Ascending aorta (tissue), 2 donors: ENCODE results near the gene MLLT3. TPM values are rescaled to one million over a fixed set of nuclear protein-coding genes. Genes with fewer than 3 reads are reported as not detected.

Experiments
- DNase-seq, 2 donors: peaks; one replicate each; pipeline ENCODE4 v3.0.0-alpha.2; 2019; ENCODE audit warnings: low spot score in 2 of 2
- H3K27ac ChIP-seq, 2 donors: fragments of 200-600 bp; sonication (generic); one replicate each; pipeline ENCODE4 v1.5.1; 2016 to 2017; ENCODE audit warnings: mild to moderate bottlenecking in 1 of 2
- H3K27me3 ChIP-seq: fragments of 200-600 bp; sonication (generic); one replicate; pipeline ENCODE4 v1.5.1; 2017
- H3K36me3 ChIP-seq, 2 donors: fragments of 200-600 bp; sonication (generic); one replicate each; pipeline ENCODE4 v1.5.1; 2016
- H3K4me1 ChIP-seq, 2 donors: fragments of 200-600 bp; sonication (generic); one replicate each; pipeline ENCODE4 v1.5.1; 2016 to 2017; ENCODE audit warnings: mild to moderate bottlenecking in 1 of 2
- H3K4me3 ChIP-seq, 2 donors: fragments of 200-600 bp; sonication (generic); one replicate each; pipeline ENCODE4 v1.5.1; 2016 to 2017; ENCODE audit warnings: mild to moderate bottlenecking in 1 of 2
- H3K9me3 ChIP-seq, 2 donors: fragments of 200-600 bp; sonication (generic); one replicate each; pipeline ENCODE4 v1.5.1; 2016
- CTCF ChIP-seq, 3 experiments: fragments of 200-600 bp in 2 of 3; fragments of 450-650 bp in 1 of 3; sonication (generic) in 2 of 3; IDR thresholded peaks; one replicate each; pipeline ENCODE4 v1.5.1; 2016 to 2019; ENCODE audit warnings: antibody characterized with exemption in 3 of 3, mild to moderate bottlenecking in 1 of 3, moderate library complexity in 1 of 3
- intact Hi-C: fragments of 100-400 bp; cut with DNase I; formaldehyde crosslinking; loops from one replicate; pipeline ENCODE4 v1.15.1; 2023
- total RNA-seq: library from RNA; depleted of rRNA; stranded (reverse); fragments of >200 nt; gene quantifications from one replicate; pipeline ENCODE4 v1.1.0, GENCODE V29; 2016

Gene MLLT3
- total RNA-seq, 1 donor from 2014 or later: 16.8 TPM

DNA sequence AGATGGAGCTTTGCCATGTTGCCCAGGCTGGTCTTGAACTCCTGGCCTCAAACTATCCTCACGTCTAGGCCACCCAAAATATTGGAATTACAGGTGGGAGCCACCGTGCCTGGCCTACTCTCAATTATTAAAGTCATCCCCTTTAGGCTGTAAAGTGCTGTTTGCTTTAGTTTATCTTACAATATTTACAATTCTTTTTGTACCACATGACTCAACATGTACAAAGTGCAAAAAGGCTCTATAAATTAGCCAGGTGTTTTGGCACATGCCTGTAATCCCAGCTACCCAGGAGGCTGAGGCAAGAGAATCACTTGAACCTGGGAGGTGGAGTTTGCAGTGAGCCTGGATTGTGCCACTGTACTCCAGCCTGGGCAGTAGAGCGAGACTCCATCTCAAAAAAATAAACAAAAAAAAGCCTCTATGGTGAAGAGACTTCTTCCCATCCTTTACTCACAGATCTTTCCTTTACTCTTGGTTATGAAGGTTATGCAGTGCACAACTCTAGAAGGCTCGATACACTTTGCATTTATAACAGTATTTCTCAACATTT is 28.5 kb upstream of the MLLT3 start:
- TF ChIP-seq CTCF (IDR thresholded peaks at IDR 0.05): no peak
- Histone ChIP-seq H3K27me3 (no peaks in the 10 kb centered on the region), H3K4me3 (no peak overlapping the region), H3K27ac (no peak overlapping the region), H3K9me3 (no peaks in the 10 kb centered on the region), H3K4me1 (no peaks in the 10 kb centered on the region), H3K36me3 (no peaks in the 10 kb centered on the region)
- no peak for DNase-seq
- intact Hi-C loops: no loop called here

DNA sequence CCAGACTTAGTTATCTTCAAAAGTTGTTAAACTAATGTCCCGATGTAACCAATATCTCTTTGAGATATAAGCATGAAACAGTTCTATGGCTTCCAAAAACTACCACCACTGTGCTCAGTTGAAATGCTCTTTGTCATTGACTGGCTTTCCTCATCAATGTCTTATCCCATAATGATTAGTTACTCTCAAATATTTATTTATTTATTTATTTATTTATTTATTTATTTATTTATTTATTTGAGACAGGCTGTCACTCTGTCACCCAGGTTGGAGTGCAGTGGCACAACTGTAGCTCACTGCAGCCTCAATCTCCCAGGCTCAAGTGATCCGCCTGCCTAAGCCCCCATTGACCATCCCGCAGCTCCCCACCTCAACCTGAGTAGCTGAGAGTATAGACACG is 28.0 kb upstream of the MLLT3 start:
- no peak for DNase-seq
- no peaks in the 10 kb centered on the region for H3K4me1 ChIP-seq
- H3K27ac ChIP-seq: no peak overlapping the region
- no peak overlapping the region for H3K4me3 ChIP-seq
- intact Hi-C loops: no loop called here
- H3K9me3 ChIP-seq: no peaks in the 10 kb centered on the region
- H3K27me3 ChIP-seq: no peaks in the 10 kb centered on the region
- no peaks in the 10 kb centered on the region for H3K36me3 ChIP-seq
- no peak for TF ChIP-seq CTCF (IDR thresholded peaks at IDR 0.05)

DNA sequence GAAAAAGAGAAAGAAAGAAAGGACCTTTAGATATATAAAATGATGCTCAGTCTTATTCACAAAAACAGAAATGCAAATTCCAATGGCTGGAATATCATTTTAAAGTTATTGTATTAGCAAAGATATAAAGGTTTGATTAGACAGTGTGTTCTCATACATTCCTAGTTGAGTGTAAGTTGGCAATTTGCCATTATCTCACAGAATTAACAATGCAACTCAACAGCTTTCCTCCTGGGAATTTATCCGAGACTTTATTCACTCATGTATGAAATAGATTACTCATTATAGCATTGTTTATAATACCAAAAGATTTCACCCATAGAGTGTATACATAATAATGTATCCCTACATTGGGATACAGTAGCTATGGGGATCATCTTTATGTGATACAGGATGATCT is 27.1 kb upstream of the MLLT3 start:
- no peak for TF ChIP-seq CTCF (IDR thresholded peaks at IDR 0.05)
- no peak for DNase-seq
- Histone ChIP-seq H3K36me3 (no peaks in the 10 kb centered on the region), H3K4me3 (no peak overlapping the region), H3K27ac (no peak overlapping the region), H3K4me1 (no peaks in the 10 kb centered on the region), H3K27me3 (no peaks in the 10 kb centered on the region), H3K9me3 (no peaks in the 10 kb centered on the region)
- intact Hi-C loops: no loop called here

DNA sequence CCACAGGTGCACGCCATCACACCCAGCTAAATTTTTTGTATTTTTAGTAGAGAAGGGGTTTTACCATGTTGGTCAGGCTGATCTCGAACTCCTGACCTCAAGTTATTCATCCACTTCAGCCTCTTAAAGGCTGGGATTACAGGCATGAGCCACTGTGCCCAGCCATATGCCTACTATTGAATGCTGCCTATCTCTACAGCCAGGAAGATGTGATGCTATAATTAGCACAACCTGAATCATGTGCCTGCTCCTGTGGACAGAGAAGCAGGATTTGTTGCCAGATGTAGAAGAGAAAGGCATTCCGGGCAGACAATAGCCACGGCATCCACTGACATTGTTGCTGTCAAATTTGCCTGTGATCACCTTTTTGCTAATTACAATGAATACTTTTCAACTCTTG is 24.4 kb upstream of the MLLT3 start:
- no peaks in the 10 kb centered on the region for H3K36me3 ChIP-seq
- TF ChIP-seq CTCF (IDR thresholded peaks at IDR 0.05): no peak
- H3K9me3 ChIP-seq: no peaks in the 10 kb centered on the region
- H3K4me1 ChIP-seq: no peaks in the 10 kb centered on the region
- H3K27me3 ChIP-seq: no peaks in the 10 kb centered on the region
- intact Hi-C loops: no loop called here
- no peak overlapping the region for H3K27ac ChIP-seq
- no peak overlapping the region for H3K4me3 ChIP-seq
- no peak for DNase-seq

- no peak overlapping the region for H3K27ac ChIP-seq
- no peaks in the 10 kb centered on the region for H3K36me3 ChIP-seq
- H3K4me1 ChIP-seq: no peaks in the 10 kb centered on the region
- H3K27me3 ChIP-seq: no peaks in the 10 kb centered on the region
- H3K4me3 ChIP-seq: no peak overlapping the region
- intact Hi-C loops: no loop called here
- no peaks in the 10 kb centered on the region for H3K9me3 ChIP-seq
- no peak for DNase-seq
- no peak for TF ChIP-seq CTCF (IDR thresholded peaks at IDR 0.05)
These were observed 21.4 kb upstream of the MLLT3 start for GRCh38 chr9:20643660-20644059.

DNA sequence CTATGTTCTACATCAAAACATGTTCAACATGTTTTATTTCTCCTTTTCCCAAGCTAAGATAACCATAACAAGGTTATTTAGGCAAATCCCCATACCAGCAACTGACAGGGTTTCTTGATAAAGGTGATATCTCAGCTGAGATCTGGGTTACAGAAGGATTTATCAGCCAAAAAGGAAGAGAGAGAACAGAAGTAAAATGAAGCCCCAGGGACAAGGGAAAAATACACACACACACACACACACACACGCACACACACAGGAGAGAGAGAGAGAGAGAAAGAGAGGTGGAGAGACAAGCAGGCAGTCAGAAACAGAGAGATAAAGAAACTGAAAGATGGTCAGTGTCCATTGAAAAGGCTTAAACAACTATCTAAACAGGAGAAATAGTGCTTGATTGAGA is 19.7 kb upstream of the MLLT3 start:
- intact Hi-C loops: no loop called here
- no peaks in the 10 kb centered on the region for H3K9me3 ChIP-seq
- H3K4me1 ChIP-seq: no peaks in the 10 kb centered on the region
- no peak overlapping the region for H3K27ac ChIP-seq
- no peaks in the 10 kb centered on the region for H3K36me3 ChIP-seq
- DNase-seq: no peak
- H3K27me3 ChIP-seq: no peaks in the 10 kb centered on the region
- TF ChIP-seq CTCF (IDR thresholded peaks at IDR 0.05): no peak
- no peak overlapping the region for H3K4me3 ChIP-seq
